ENCODE results near the gene HHIPL1.

DNA sequence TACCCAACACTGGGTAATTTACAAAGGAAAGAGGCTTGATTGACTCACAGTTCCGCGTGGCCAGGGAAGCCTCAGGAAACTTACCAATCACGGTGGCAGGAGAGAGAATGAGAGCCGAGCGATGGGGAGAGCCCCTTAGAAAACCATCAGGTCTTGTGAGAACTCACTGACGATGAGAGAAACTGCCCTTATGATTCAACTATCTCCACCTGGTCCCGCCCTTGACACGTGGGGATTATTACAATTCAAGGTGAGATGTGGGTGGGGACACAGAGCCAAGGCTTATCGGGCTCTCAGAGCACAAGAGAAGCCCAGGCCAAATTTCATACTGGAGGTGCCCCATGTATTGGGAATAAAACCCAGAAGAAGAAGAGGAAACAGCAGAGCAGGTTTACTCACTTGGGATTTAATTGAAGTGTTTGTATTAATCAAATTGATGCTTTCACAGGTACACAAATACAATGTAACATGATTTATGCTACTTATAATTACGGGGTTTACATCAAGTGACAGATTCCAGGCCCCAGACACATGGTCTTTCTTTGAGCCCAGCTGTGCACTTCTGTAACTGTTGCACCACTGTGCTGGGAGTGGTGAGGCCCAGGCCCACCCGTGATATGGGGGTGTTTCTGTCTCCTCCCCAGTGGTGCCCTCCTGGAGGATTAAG is 32.7 kb upstream of the HHIPL1 start:
- TF ChIP-seq POLR2A (IDR thresholded peaks at IDR 0.05; ENCODE audit: low read length) (no peak), GATA1 (IDR thresholded peaks at IDR 0.05; ENCODE audit: low read depth, low read length) (no peak)

All from erythroblast (primary cell).